Psoas muscle (tissue), 8 donors: Measurements from ENCODE around the gene MCOLN1. TPM values are rescaled to one million over a fixed set of nuclear protein-coding genes. Genes with fewer than 3 reads are reported as not detected.

Source experiments
- ATAC-seq, 4 donors: fragments of 200-7000 bp; cut with Tn5 transposase; one replicate each; pipeline ENCODE4 v1.9.1; 2020; ENCODE audit warnings: moderate library complexity in 3 of 4, mild to moderate bottlenecking in 2 of 4
- DNase-seq, 2 donors: peaks; one replicate each; pipeline ENCODE4 v3.0.0-alpha.2; 2020
- H3K27ac ChIP-seq: fragments of 200-600 bp; one replicate; pipeline ENCODE4 v1.8.0; 2022
- H3K27me3 ChIP-seq, 3 donors: fragments of 200-600 bp in 1 of 3; one replicate each; pipeline versions ENCODE4 v1.6.1 to v1.8.0; 2013 to 2022; ENCODE audit warnings: low read length in 2 of 3, mild to moderate bottlenecking in 2 of 3, moderate library complexity in 1 of 3; ENCODE audit not compliant: insufficient read depth in 3 of 3
- H3K36me3 ChIP-seq, 2 donors: fragments of 200-600 bp in 1 of 2; one replicate each; pipeline versions ENCODE4 v1.6.1 to v1.8.0; 2013 to 2022; ENCODE audit warnings: low read depth in 1 of 2, mild to moderate bottlenecking in 1 of 2, moderate library complexity in 1 of 2; ENCODE audit not compliant: insufficient read depth in 1 of 2
- H3K4me1 ChIP-seq: fragments of 200-600 bp; one replicate; pipeline ENCODE4 v1.8.0; 2022
- H3K4me3 ChIP-seq: fragments of 200-600 bp; one replicate; pipeline ENCODE4 v1.8.0; 2022; ENCODE audit warnings: mild to moderate bottlenecking
- H3K9me3 ChIP-seq: fragments of 200-600 bp; one replicate; pipeline ENCODE4 v1.8.0; 2022
- CTCF ChIP-seq: fragments of 200-600 bp; IDR thresholded peaks from one replicate; pipeline ENCODE4 v1.8.0; 2022; ENCODE audit warnings: antibody characterized with exemption
- WGBS, 3 donors: extraction: QIAGEN DNeasy Blood & Tissue Kit; methylation state at CpG; one replicate each; pipeline versions ENCODE4 v1.1.6 to v1.1.7; 2013; 5-methylcytosine and 5-hydroxymethylcytosine counted together
- intact Hi-C, 2 donors: fragments of 100-400 bp; cut with DNase I; formaldehyde crosslinking; loops; one replicate each; pipeline versions ENCODE4 v1.11.0 to v1.14.2; 2022
- polyA plus RNA-seq, 3 donors: library from polyadenylated mRNA; stranded (reverse); fragments of 200-250 nt; gene quantifications; one replicate each; pipeline ENCODE4 v1.2.3, GENCODE V29; 2013
- total RNA-seq, 4 donors: library from RNA; stranded (reverse); fragmentation: NEBNext Ultra II Directional in 2 of 4; extraction: Animal tissue kit (Norgen Biotek cat#: 25700) in 2 of 4; gene quantifications; one replicate each; pipeline versions ENCODE4 v1.2.1 to v1.2.4, GENCODE V29; 2021 to 2023
- donor health status: healthy with polysubstance abuse.
- donor health status: DM: no; HTN: no; CAD: no; lungs with moderate emphysema.
- donor health status: Bipolar disorder and iron deficiency.
- donor health status: healthy.
- donor health status: DM: yes; HTN: yes; CAD: no.
- donor health status: DM: no; HTN: no; CAD: no.
- donor health status: DM: no; HTN: no; CAD: no.
- donor health status: DM: yes; HTN: yes; CAD: no.

The MCOLN1 gene
- total and polyA plus RNA-seq, 7 donors, result 15.4 to 28.6 (median 17.8) TPM

- WGBS, 3 donors, result 78 to 91% (median 90%) methylated on average over 6 of the region's 6 CpGs
Observed at GRCh38 chr19:7504684-7505083, 17.7 kb upstream of the MCOLN1 start.

GRCh38 chr19:7505288-7505681, 17.1 kb upstream of the MCOLN1 start:
- DNase-seq, result no peak
- Histone ChIP-seq H3K9me3 (no peaks in the 10 kb centered on the region), H3K4me1 (peaks cover 10% of the 10 kb centered on the region), H3K36me3 (no peaks in the 10 kb centered on the region), H3K4me3 (peak overlapping the region; percentile 38), H3K27ac (no peak overlapping the region), H3K27me3 (peaks cover 0 to 47% (median 3%) of the 10 kb centered on the region in 3 donors)
- TF ChIP-seq CTCF, result no peak
- intact Hi-C loops, result no loop called here
- 43 to 49% (median 44%) methylated on average over 19 of the region's 19 CpGs for WGBS, 3 donors
- ATAC-seq, result no peak

More at GRCh38 chr19:7504684-7505083, 17.7 kb upstream of the MCOLN1 start:
- intact Hi-C loops, result no loop called here
- ATAC-seq (no peak), DNase-seq (no peak)
- no peak overlapping the region for H3K4me3 ChIP-seq
- no peaks in the 10 kb centered on the region for H3K9me3 ChIP-seq
- peaks cover 10% of the 10 kb centered on the region for H3K4me1 ChIP-seq
- H3K27me3 ChIP-seq, result peaks cover 0 to 51% (median 3%) of the 10 kb centered on the region in 3 donors
- no peaks in the 10 kb centered on the region for H3K36me3 ChIP-seq
- H3K27ac ChIP-seq, result no peak overlapping the region
- TF ChIP-seq CTCF, result no peak

- Histone ChIP-seq H3K27me3 (peaks cover 0 to 41% (median 0%) of the 10 kb centered on the region in 3 donors), H3K36me3 (no peaks in the 10 kb centered on the region), H3K4me3 (peak overlapping the region; percentile 38), H3K4me1 (peaks cover 7% of the 10 kb centered on the region), H3K9me3 (no peaks in the 10 kb centered on the region), H3K27ac (no peak overlapping the region)
- DNase-seq, result no peak
- peak; percentile 60 to 73 (median 64) for ATAC-seq
- no peak for TF ChIP-seq CTCF
- WGBS, 3 donors, result 4 to 5% (median 5%) methylated on average over 22 to 33 of the region's 33 CpGs
- intact Hi-C loops, result no loop called here
Observed at GRCh38 chr19:7505682-7506384, 16.6 kb upstream of the MCOLN1 start.

- WGBS, 3 donors, result 44 to 50% (median 44%) methylated on average over 19 to 20 of the region's 20 CpGs
- no peaks in the 10 kb centered on the region for H3K9me3 ChIP-seq
- intact Hi-C loops, result no loop called here
Observed at GRCh38 chr19:7506385-7507328, 15.8 kb upstream of the MCOLN1 start.

More at GRCh38 chr19:7506385-7507328, 15.8 kb upstream of the MCOLN1 start:
- DNase-seq (peak; percentile 85 to 89), ATAC-seq (peak; percentile 80 to 88 (median 83))
- H3K27me3 ChIP-seq, result peaks cover 0 to 33% (median 0%) of the 10 kb centered on the region in 3 donors
- H3K27ac ChIP-seq, result no peak overlapping the region
- no peak overlapping the region for H3K4me3 ChIP-seq
- H3K36me3 ChIP-seq, result no peaks in the 10 kb centered on the region
- TF ChIP-seq CTCF, result no peak
- peaks cover 5% of the 10 kb centered on the region for H3K4me1 ChIP-seq
